Parathyroid adenoma (tissue), 2 donors: ENCODE data around the gene ACAP1.

ENCODE experiments used
- H2AFZ ChIP-seq: fragments of 300-600 bp; sonication (generic); one replicate; pipeline ENCODE4 v1.7.0; 2017; ENCODE audit warnings: antibody characterized with exemption, mild to moderate bottlenecking
- H3K27ac ChIP-seq: fragments of 300-600 bp; sonication (generic); one replicate; pipeline ENCODE4 v1.7.0; 2017
- H3K27me3 ChIP-seq: fragments of 300-600 bp; sonication (generic); one replicate; pipeline ENCODE4 v1.7.0; 2017; ENCODE audit warnings: low read length; ENCODE audit not compliant: control insufficient read depth, insufficient read depth
- H3K36me3 ChIP-seq: fragments of 300-600 bp; sonication (generic); one replicate; pipeline ENCODE4 v1.7.0; 2017; ENCODE audit warnings: low read length; ENCODE audit not compliant: control insufficient read depth, insufficient read depth
- H3K4me1 ChIP-seq: fragments of 300-600 bp; sonication (generic); one replicate; pipeline ENCODE4 v1.7.0; 2017; ENCODE audit warnings: control low read depth
- H3K4me2 ChIP-seq: fragments of 300-600 bp; sonication (generic); one replicate; pipeline ENCODE4 v1.7.0; 2017; ENCODE audit warnings: low read length
- H3K4me3 ChIP-seq: fragments of 300-600 bp; sonication (generic); one replicate; pipeline ENCODE4 v1.7.0; 2017; ENCODE audit warnings: low read depth, low read length
- H3K79me2 ChIP-seq: fragments of 300-600 bp; sonication (generic); one replicate; pipeline ENCODE4 v1.7.0; 2017; ENCODE audit warnings: control low read depth
- H3K9ac ChIP-seq: fragments of 300-600 bp; sonication (generic); one replicate; pipeline ENCODE4 v1.7.0; 2017; ENCODE audit warnings: mild to moderate bottlenecking
- H3K9me3 ChIP-seq: fragments of 300-600 bp; sonication (generic); one replicate; pipeline ENCODE4 v1.7.0; 2017; ENCODE audit warnings: low read length; ENCODE audit not compliant: control insufficient read depth
- CTCF ChIP-seq: fragments of 300-600 bp; sonication (generic); IDR thresholded peaks from one replicate; pipeline ENCODE4 v1.7.0; 2017; ENCODE audit warnings: antibody characterized with exemption, mild to moderate bottlenecking
- donor health status: primary hyperparathyroidism.

Gene ACAP1

GRCh38 chr17:7391307-7391706 lies 55.0 kb downstream of the ACAP1 start:
- H3K79me2 ChIP-seq = no peaks in the 10 kb centered on the region
- H3K36me3 ChIP-seq = no peaks in the 10 kb centered on the region
- H2AFZ ChIP-seq = no peak overlapping the region
- H3K4me1 ChIP-seq = peaks cover 2% of the 10 kb centered on the region
- no peak overlapping the region for H3K27ac ChIP-seq
- H3K4me3 ChIP-seq = no peak overlapping the region
- no peak overlapping the region for H3K9ac ChIP-seq
- no peaks in the 10 kb centered on the region for H3K27me3 ChIP-seq
- no peak for TF ChIP-seq CTCF
- no peaks in the 10 kb centered on the region for H3K9me3 ChIP-seq
- no peak overlapping the region for H3K4me2 ChIP-seq

- Histone ChIP-seq H3K4me3 (peak overlapping the region; percentile 89), H3K36me3 (no peaks in the 10 kb centered on the region), H3K79me2 (no peaks in the 10 kb centered on the region), H3K4me1 (peaks cover 2% of the 10 kb centered on the region), H3K9me3 (no peaks in the 10 kb centered on the region), H2AFZ (peak overlapping the region; percentile 87), H3K9ac (no peak overlapping the region), H3K27ac (peak overlapping the region; percentile 88), H3K27me3 (no peaks in the 10 kb centered on the region), H3K4me2 (peak overlapping the region; percentile 94)
- TF ChIP-seq CTCF = no peak
Measured at GRCh38 chr17:7392696-7393612, 56.6 kb downstream of the ACAP1 start.

GRCh38 chr17:7393613-7394451 lies 57.5 kb downstream of the ACAP1 start:
- no peak for TF ChIP-seq CTCF
- Histone ChIP-seq H3K27me3 (no peaks in the 10 kb centered on the region), H3K4me1 (peaks cover 2% of the 10 kb centered on the region), H3K4me2 (peak overlapping the region; percentile 94), H3K9ac (peak overlapping the region; percentile 31), H3K4me3 (peak overlapping the region; percentile 89), H3K36me3 (no peaks in the 10 kb centered on the region), H2AFZ (peak overlapping the region; percentile 87), H3K79me2 (no peaks in the 10 kb centered on the region), H3K9me3 (no peaks in the 10 kb centered on the region), H3K27ac (peak overlapping the region; percentile 88)

- H3K27me3 ChIP-seq = no peaks in the 10 kb centered on the region
- H3K4me3 ChIP-seq = peak within 1 kb of the TSS; percentile 89
- H3K9ac ChIP-seq = peak within 1 kb of the TSS; percentile 55
- H3K4me2 ChIP-seq = peak within 1 kb of the TSS; percentile 94
- H3K4me1 ChIP-seq = peaks cover 2% of the 10 kb centered on the region
- no peaks in the 10 kb centered on the region for H3K9me3 ChIP-seq
- peak within 1 kb of the TSS; percentile 87 for H2AFZ ChIP-seq
- peak within 1 kb of the TSS; percentile 88 for H3K27ac ChIP-seq
- TF ChIP-seq CTCF = peak; percentile 3
- H3K79me2 ChIP-seq = no peaks in the 10 kb centered on the region
- H3K36me3 ChIP-seq = no peaks in the 10 kb centered on the region
Measured at GRCh38 chr17:7394452-7395191, 58.3 kb downstream of the ACAP1 start, which contains the start of gene PLSCR3. TSS of gene PLSCR3 (minus strand) at chr17:7394525. CDS start at chr17:7394110, 415 bp downstream.
